ENCODE results near the gene LRRTM3. TPM values are rescaled to one million over a fixed set of nuclear protein-coding genes. Genes with fewer than 3 reads are reported as not detected.

The LRRTM3 gene
- total RNA-seq, 2 experiments from 2014 or later: not detected

DNA sequence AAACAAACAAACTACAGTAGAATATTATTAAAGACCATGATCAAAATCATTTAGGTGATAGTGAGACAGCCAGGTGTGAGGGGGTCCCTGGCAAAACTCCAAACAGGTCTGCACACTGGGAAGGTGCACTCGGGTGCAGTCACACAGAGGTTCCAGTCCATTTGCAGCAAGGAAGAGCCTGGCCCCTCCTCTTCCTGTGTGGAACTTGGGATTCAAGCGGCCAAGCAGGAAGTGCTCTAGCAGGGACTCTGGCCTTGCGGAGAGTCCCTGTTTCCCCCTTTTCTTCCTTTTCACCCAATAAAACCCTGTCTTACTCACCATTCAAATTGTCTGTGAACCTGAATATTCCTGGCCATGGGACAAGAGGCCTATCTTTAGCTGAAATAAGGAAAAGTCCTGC, 181.8 kb downstream of the LRRTM3 start:
- H3K4me3 ChIP-seq (ENCODE audit: low read length): no peak overlapping the region
- no peak for ATAC-seq (ENCODE audit: poor library complexity)
- DNase-seq: no peak
- H3K9me3 ChIP-seq (ENCODE audit: control insufficient read depth in 1 of 2, insufficient read depth in 1 of 2, low read length in 2 of 2): no peaks in the 10 kb centered on the region
- Mint-ChIP-seq H3K9me3 (no peaks in the 10 kb centered on the region), H3K4me3 (no peak overlapping the region), H3K27ac (no peak overlapping the region), H3K36me3 (ENCODE audit: low read depth) (no peaks in the 10 kb centered on the region), H3K27me3 (no peaks in the 10 kb centered on the region), H3K4me1 (ENCODE audit: low read depth) (no peaks in the 10 kb centered on the region)
- ChIA-PET CTCF (no interaction called here), POLR2A (no interaction called here)
- intact Hi-C loops (cut with DNase I, micrococcal nuclease): no loop called here
- H3K27ac ChIP-seq (ENCODE audit: low read depth in 1 of 2, low read length in 2 of 2): no peak overlapping the region
- H3K27me3 ChIP-seq (ENCODE audit: control insufficient read depth in 1 of 2, insufficient read depth in 2 of 2, low read length in 2 of 2): no peaks in the 10 kb centered on the region
- H3K36me3 ChIP-seq (ENCODE audit: insufficient read depth, low read length): no peaks in the 10 kb centered on the region
- no peaks in the 10 kb centered on the region for H3K4me1 ChIP-seq (ENCODE audit: insufficient read depth, low read length)
- TF ChIP-seq, protein P1, sequence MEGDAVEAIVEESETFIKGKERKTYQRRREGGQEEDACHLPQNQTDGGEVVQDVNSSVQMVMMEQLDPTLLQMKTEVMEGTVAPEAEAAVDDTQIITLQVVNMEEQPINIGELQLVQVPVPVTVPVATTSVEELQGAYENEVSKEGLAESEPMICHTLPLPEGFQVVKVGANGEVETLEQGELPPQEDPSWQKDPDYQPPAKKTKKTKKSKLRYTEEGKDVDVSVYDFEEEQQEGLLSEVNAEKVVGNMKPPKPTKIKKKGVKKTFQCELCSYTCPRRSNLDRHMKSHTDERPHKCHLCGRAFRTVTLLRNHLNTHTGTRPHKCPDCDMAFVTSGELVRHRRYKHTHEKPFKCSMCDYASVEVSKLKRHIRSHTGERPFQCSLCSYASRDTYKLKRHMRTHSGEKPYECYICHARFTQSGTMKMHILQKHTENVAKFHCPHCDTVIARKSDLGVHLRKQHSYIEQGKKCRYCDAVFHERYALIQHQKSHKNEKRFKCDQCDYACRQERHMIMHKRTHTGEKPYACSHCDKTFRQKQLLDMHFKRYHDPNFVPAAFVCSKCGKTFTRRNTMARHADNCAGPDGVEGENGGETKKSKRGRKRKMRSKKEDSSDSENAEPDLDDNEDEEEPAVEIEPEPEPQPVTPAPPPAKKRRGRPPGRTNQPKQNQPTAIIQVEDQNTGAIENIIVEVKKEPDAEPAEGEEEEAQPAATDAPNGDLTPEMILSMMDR (IDR thresholded peaks at IDR 0.05): no peak

DNA sequence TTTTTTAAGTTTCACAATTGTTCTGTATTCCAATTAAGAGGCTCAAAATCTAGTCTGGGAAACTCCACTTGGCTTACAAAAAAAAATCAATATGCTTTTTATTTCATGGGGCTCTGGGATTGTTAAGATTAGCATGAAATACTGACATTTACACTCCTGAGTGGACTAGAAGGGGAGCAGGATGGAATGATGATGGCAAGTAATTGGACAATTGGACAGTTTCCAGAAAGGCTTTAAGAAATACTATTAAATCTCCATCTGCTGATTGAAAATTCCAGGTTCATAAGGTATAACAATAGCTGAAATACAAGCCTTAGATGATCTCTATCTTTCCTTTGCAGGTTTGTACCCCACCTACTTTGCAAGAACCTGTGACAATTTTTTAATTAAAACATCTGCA, 184.4 kb downstream of the LRRTM3 start:
- no peaks in the 10 kb centered on the region for H3K27me3 Mint-ChIP-seq
- Histone ChIP-seq H3K27me3 (ENCODE audit: control insufficient read depth in 1 of 2, insufficient read depth in 2 of 2, low read length in 2 of 2) (no peaks in the 10 kb centered on the region), H3K9me3 (ENCODE audit: control insufficient read depth in 1 of 2, insufficient read depth in 1 of 2, low read length in 2 of 2) (no peaks in the 10 kb centered on the region), H3K4me1 (ENCODE audit: insufficient read depth, low read length) (no peaks in the 10 kb centered on the region), H3K4me3 (ENCODE audit: low read length) (no peak overlapping the region), H3K27ac (ENCODE audit: low read depth in 1 of 2, low read length in 2 of 2) (no peak overlapping the region), H3K36me3 (ENCODE audit: insufficient read depth, low read length) (no peaks in the 10 kb centered on the region)
- ATAC-seq (ENCODE audit: poor library complexity) (no peak), DNase-seq (no peak)
- H3K4me1 Mint-ChIP-seq (ENCODE audit: low read depth): no peaks in the 10 kb centered on the region
- H3K27ac Mint-ChIP-seq: no peak overlapping the region
- intact Hi-C loops (cut with DNase I, micrococcal nuclease): no loop called here
- no peak overlapping the region for H3K4me3 Mint-ChIP-seq
- ChIA-PET CTCF (interaction anchor here (0.6 kb wide), 1 partner anchor 703 kb away, joined by 4 read pairs; no protein-coding TSS in a partner anchor), POLR2A (no interaction called here)
- H3K36me3 Mint-ChIP-seq (ENCODE audit: low read depth): no peaks in the 10 kb centered on the region
- no peaks in the 10 kb centered on the region for H3K9me3 Mint-ChIP-seq
- TF ChIP-seq, protein P1 (IDR thresholded peaks at IDR 0.05): no peak

DNA sequence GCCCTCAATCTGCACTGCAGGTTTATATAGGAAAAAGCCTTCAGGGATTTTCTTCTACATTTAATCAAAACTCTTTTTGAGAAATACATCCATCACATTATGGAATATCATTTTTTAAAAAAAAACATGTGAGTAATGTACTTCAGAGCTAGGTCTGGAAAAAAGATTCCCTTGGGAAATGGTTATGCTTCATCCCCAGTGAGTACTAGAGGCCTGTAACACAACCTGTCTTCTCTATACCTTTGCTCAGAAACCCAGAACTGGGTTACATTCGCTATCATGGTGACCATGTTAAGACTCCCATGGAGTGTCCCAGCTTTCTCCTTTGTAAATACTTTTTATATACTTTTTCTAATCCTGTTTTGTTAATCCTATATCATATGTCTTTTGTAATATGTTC, 186.9 kb downstream of the LRRTM3 start:
- Mint-ChIP-seq H3K9me3 (no peaks in the 10 kb centered on the region), H3K4me3 (no peak overlapping the region), H3K27ac (no peak overlapping the region), H3K27me3 (no peaks in the 10 kb centered on the region), H3K4me1 (ENCODE audit: low read depth) (no peaks in the 10 kb centered on the region), H3K36me3 (ENCODE audit: low read depth) (no peaks in the 10 kb centered on the region)
- no peaks in the 10 kb centered on the region for H3K9me3 ChIP-seq (ENCODE audit: control insufficient read depth in 1 of 2, insufficient read depth in 1 of 2, low read length in 2 of 2)
- POLR2A ChIA-PET: no interaction called here
- H3K27me3 ChIP-seq (ENCODE audit: control insufficient read depth in 1 of 2, insufficient read depth in 2 of 2, low read length in 2 of 2): no peaks in the 10 kb centered on the region
- DNase-seq: no peak
- CTCF ChIA-PET: no interaction called here
- no peak for ATAC-seq (ENCODE audit: poor library complexity)
- TF ChIP-seq, protein P1 (IDR thresholded peaks at IDR 0.05): no peak
- no peaks in the 10 kb centered on the region for H3K4me1 ChIP-seq (ENCODE audit: insufficient read depth, low read length)
- no peak overlapping the region for H3K4me3 ChIP-seq (ENCODE audit: low read length)
- H3K36me3 ChIP-seq (ENCODE audit: insufficient read depth, low read length): no peaks in the 10 kb centered on the region
- intact Hi-C loops (cut with DNase I, micrococcal nuclease): no loop called here
- H3K27ac ChIP-seq (ENCODE audit: low read depth in 1 of 2, low read length in 2 of 2): no peak overlapping the region

All from CD4-positive, alpha-beta T cell (primary cell).